ENCODE results near the gene GPR25. TPM values are rescaled to one million over a fixed set of nuclear protein-coding genes. Genes with fewer than 3 reads are reported as not detected.

The GPR25 gene
- total RNA-seq, 3 donors from 2014 or later = 0.29 TPM; not detected in 2

GRCh38 chr1:200894712-200895442 is 22.1 kb downstream of the GPR25 start, which contains the start of gene INAVA:
Gene INAVA, plus strand, starts transcription at chr1:200894900. Its CDS starts 3,501 bp downstream, at chr1:200898401.
- Histone ChIP-seq H3K36me3 (no peaks in the 10 kb centered on the region), H3K27ac (peak within 1 kb of the TSS; percentile 31 to 63), H3K27me3 (no peaks in the 10 kb centered on the region), H3K4me3 (peak within 1 kb of the TSS in 2 of 3 donors; percentile 37 to 60), H3K9me3 (no peaks in the 10 kb centered on the region), H3K4me1 (no peaks in the 10 kb centered on the region)
- no peak for TF ChIP-seq CTCF (IDR thresholded peaks at IDR 0.05)
- no peak for TF ChIP-seq POLR2AphosphoS5 (IDR thresholded peaks at IDR 0.05)
- TF ChIP-seq POLR2A (IDR thresholded peaks at IDR 0.05) = peak; percentile 19
- intact Hi-C loops (cut with DNase I; ENCODE audit: low total_unique reads) = no loop called here
- peak in 1 of 2 donors; percentile 63 for DNase-seq (ENCODE audit: low spot score in 2 of 2)

- no peaks in the 10 kb centered on the region for H3K4me1 ChIP-seq
- H3K27ac ChIP-seq = peak overlapping the region; percentile 31 to 63
- TF ChIP-seq CTCF (IDR thresholded peaks at IDR 0.05) (no peak), POLR2AphosphoS5 (IDR thresholded peaks at IDR 0.05) (no peak)
- H3K9me3 ChIP-seq = no peaks in the 10 kb centered on the region
- intact Hi-C loops (cut with DNase I; ENCODE audit: low total_unique reads) = no loop called here
- no peaks in the 10 kb centered on the region for H3K27me3 ChIP-seq
- no peaks in the 10 kb centered on the region for H3K36me3 ChIP-seq
- no peak for DNase-seq (ENCODE audit: low spot score in 2 of 2)
- peak overlapping the region in 2 of 3 donors; percentile 37 to 60 for H3K4me3 ChIP-seq
Measured at GRCh38 chr1:200895443-200895789, 22.6 kb downstream of the GPR25 start.

- Histone ChIP-seq H3K4me3 (peak overlapping the region in 2 of 3 donors; percentile 37 to 60), H3K27me3 (no peaks in the 10 kb centered on the region), H3K4me1 (no peaks in the 10 kb centered on the region), H3K27ac (peak overlapping the region in 1 of 2 donors; percentile 63), H3K36me3 (no peaks in the 10 kb centered on the region), H3K9me3 (no peaks in the 10 kb centered on the region)
- DNase-seq (ENCODE audit: low spot score in 2 of 2) = no peak
- intact Hi-C loops (cut with DNase I; ENCODE audit: low total_unique reads) = no loop called here
- no peak for TF ChIP-seq POLR2A (IDR thresholded peaks at IDR 0.05)
- no peak for TF ChIP-seq CTCF (IDR thresholded peaks at IDR 0.05)
- TF ChIP-seq POLR2AphosphoS5 (IDR thresholded peaks at IDR 0.05) = no peak
Measured at GRCh38 chr1:200895801-200896530, 23.2 kb downstream of the GPR25 start.

GRCh38 chr1:200896531-200897196 is 23.9 kb downstream of the GPR25 start:
- Histone ChIP-seq H3K4me3 (peak overlapping the region in 2 of 3 donors; percentile 37 to 60), H3K9me3 (no peaks in the 10 kb centered on the region), H3K27me3 (no peaks in the 10 kb centered on the region), H3K4me1 (no peaks in the 10 kb centered on the region), H3K36me3 (no peaks in the 10 kb centered on the region), H3K27ac (no peak overlapping the region)
- no peak for DNase-seq (ENCODE audit: low spot score in 2 of 2)
- TF ChIP-seq POLR2AphosphoS5 (IDR thresholded peaks at IDR 0.05) = no peak
- TF ChIP-seq POLR2A (IDR thresholded peaks at IDR 0.05) = no peak
- no peak for TF ChIP-seq CTCF (IDR thresholded peaks at IDR 0.05)
- intact Hi-C loops (cut with DNase I; ENCODE audit: low total_unique reads) = no loop called here

Data from breast epithelium (tissue), 4 donors.